MG63 (cell line): ENCODE data around the gene ATXN7. TPM values are rescaled to one million over a fixed set of nuclear protein-coding genes. Genes with fewer than 3 reads are reported as not detected.

Experiments
- total RNA-seq: library from RNA; depleted of rRNA; stranded (reverse); fragments of >200 nt; shearing (Covaris generic); gene quantifications from 2 replicates; pipeline ENCODE4 v1.2.3, GENCODE V29; 2014; ENCODE audit warnings: low replicate concordance; rRNA removed

The ATXN7 gene
- total RNA-seq, 1 experiment from 2014 or later, result 6.0 TPM

Other genes with a start within 250 kb of the ATXN7 start
- not detected in 2 replicates for gene SNTN, start 211.2 kb upstream of the ATXN7 start, total RNA-seq
- not detected in 2 replicates for gene C3orf49, start 44.6 kb upstream of the ATXN7 start, total RNA-seq
- gene THOC7, start 62 bp upstream of the ATXN7 start, total RNA-seq, result 84.0 and 186 TPM in 2 replicates
- gene SCAANT1, start 48.5 kb downstream of the ATXN7 start, total RNA-seq, result not detected in 2 replicates
- 66.0 and 93.7 TPM in 2 replicates for gene PSMD6, start 159.6 kb downstream of the ATXN7 start, total RNA-seq